GM12872 (cell line): Measurements from ENCODE around the gene CIART.

ENCODE experiments used
- CTCF ChIP-seq: IDR thresholded peaks from 3 replicates; pipeline ENCODE4 v1.5.1; 2011; ENCODE audit warnings: low read depth, mild to moderate bottlenecking, low read length, moderate library complexity; ENCODE audit not compliant: insufficient read depth

CIART gene

GRCh38 chr1:150236614-150237100 is 45.7 kb upstream of the CIART start:
- no peak for TF ChIP-seq CTCF

- TF ChIP-seq CTCF: no peak
Observed at GRCh38 chr1:150237746-150238145, 44.6 kb upstream of the CIART start.

GRCh38 chr1:150243003-150243402 is 39.4 kb upstream of the CIART start:
- TF ChIP-seq CTCF: no peak

GRCh38 chr1:150249936-150250335 is 32.4 kb upstream of the CIART start:
- no peak for TF ChIP-seq CTCF

GRCh38 chr1:150256198-150256553 is 26.2 kb upstream of the CIART start:
- no peak for TF ChIP-seq CTCF

- TF ChIP-seq CTCF: no peak
Observed at GRCh38 chr1:150256554-150257341, 25.6 kb upstream of the CIART start.

GRCh38 chr1:150257624-150258585 is 24.4 kb upstream of the CIART start, which contains the start of gene CA14:
TSS of gene CA14 (plus strand) at chr1:150257774. CDS start at chr1:150258129, 355 bp downstream.
- no peak for TF ChIP-seq CTCF
